K562 (cell line): ENCODE measurements around the gene ACADVL. TPM values are rescaled to one million over a fixed set of nuclear protein-coding genes. Genes with fewer than 3 reads are reported as not detected.

Experiments
- DMBX1 ChIP-seq: fragments of 250-450 bp; sonication (Bioruptor Pico); IDR thresholded peaks from 2 replicates; pipeline ENCODE4 v1.8.0; 2022; ENCODE audit warnings: inconsistent platforms, mild to moderate bottlenecking, moderate library complexity, borderline replicate concordance
- E2F5 ChIP-seq: sonication (generic); formaldehyde crosslinking; IDR thresholded peaks from 2 replicates; pipeline ENCODE4 v1.8.0; 2022; ENCODE audit warnings: mild to moderate bottlenecking, missing genetic modification reagents
- MLX ChIP-seq, 2 experiments: fragments of 450-650 bp in 1 of 2; sonication (generic) in 1 of 2; formaldehyde crosslinking; conservative IDR thresholded peaks; 2 replicates each; pipeline versions ENCODE4 v1.4.0 to v1.8.1; 2020 to 2022; ENCODE audit warnings: mild to moderate bottlenecking in 1 of 2, missing genetic modification reagents in 1 of 2
- NR0B1 ChIP-seq: fragments of 450-650 bp; IDR thresholded peaks from one replicate; pipeline ENCODE4 v1.6.1; 2018; ENCODE audit warnings: mild to moderate bottlenecking, moderate library complexity; ENCODE audit not compliant: partially characterized antibody
- POLR2G ChIP-seq: fragments of 200-400 bp; formaldehyde crosslinking; IDR thresholded peaks from 2 replicates; pipeline ENCODE4 v1.6.1; 2017; ENCODE audit warnings: low read depth, mild to moderate bottlenecking, antibody characterized with exemption, low read length, moderate library complexity
- POLR3G ChIP-seq: IDR thresholded peaks from 2 replicates; pipeline ENCODE4 v1.6.1; 2011; ENCODE audit not compliant: insufficient read length, insufficient replicate concordance; ENCODE audit errors: extremely low read depth
- PREB ChIP-seq: sonication (generic); formaldehyde crosslinking; IDR thresholded peaks from 2 replicates; pipeline ENCODE4 v1.8.1; 2023; ENCODE audit warnings: mild to moderate bottlenecking, missing genetic modification reagents
- SRSF1 ChIP-seq: fragments of 200-400 bp; formaldehyde crosslinking; IDR thresholded peaks from 2 replicates; pipeline ENCODE4 v1.6.1; 2017; ENCODE audit warnings: mild to moderate bottlenecking, low read depth, low read length, moderate library complexity
- TFAP4 ChIP-seq: sonication (generic); formaldehyde crosslinking; IDR thresholded peaks from 2 replicates; pipeline ENCODE4 v1.8.0; 2022; ENCODE audit warnings: missing genetic modification reagents, mild to moderate bottlenecking, moderate library complexity, borderline replicate concordance
- ZNF407 ChIP-seq: fragments of 450-650 bp; IDR thresholded peaks from 2 replicates; pipeline ENCODE4 v1.6.1; 2016; ENCODE audit warnings: low read depth
- ZNF551 ChIP-seq: fragments of 250-450 bp; sonication (Bioruptor Pico); IDR thresholded peaks from 2 replicates; pipeline ENCODE4 v1.5.0; 2021; ENCODE audit warnings: mild to moderate bottlenecking, moderate library complexity
- polyA plus RNA-seq, 8 experiments: library from polyadenylated mRNA; depleted of rRNA in 4 of 8; stranded (reverse) in 5 of 8; unstranded in 3 of 8; fragments of >200 nt; fragmentation: Nextera tagmentation in 2 of 8; fragmentation: Illumina TruSeq in 1 of 8; extraction: Ambion mirVana in 2 of 8; extraction: Trizol in 1 of 8; gene quantifications; 2 replicates each; pipeline versions ENCODE4 v1.2.1 to v1.2.3, GENCODE V29; 2011 to 2014; ENCODE audit warnings: inconsistent platforms in 1 of 8, missing spikeins in 1 of 8
- total RNA-seq, 7 experiments: library from RNA; depleted of rRNA in 6 of 7; stranded (reverse); fragments of >200 nt in 6 of 7; fragmentation: Illumina TruSeq in 2 of 7; extraction: Trizol in 2 of 7; gene quantifications; 2 replicates each; pipeline versions ENCODE4 v1.2.1 to v1.2.3, GENCODE V29; 2011 to 2021; ENCODE audit warnings: low replicate concordance in 1 of 7

Gene ACADVL
- total and polyA plus RNA-seq, 9 of the 15 experiments (the other 6 are each of a cell fraction or from before 2014, with no cell fraction given) = 25.5 to 449 (median 214) TPM

GRCh38 chr17:7235693-7236665 is 16.2 kb downstream of the ACADVL start (continued):
- TF ChIP-seq PREB (CRISPR knock-in tag) (no peak), MLX (CRISPR knock-in tag; conservative IDR thresholded peaks at IDR 0.05) (no peak), E2F5 (no peak), ZNF551 (no peak), DMBX1 (CRISPR knock-in tag) (no peak), POLR3G (no peak), NR0B1 (no peak), TFAP4 (no peak), POLR2G (0 out of 2 replicates have a peak, but pooled peaks have one; percentile 9), SRSF1 (no peak), ZNF407 (no peak)
